Measurements from ENCODE around the gene IGF2BP2.

Gene IGF2BP2

GRCh38 chr3:185651971-185652370, 172.9 kb downstream of the IGF2BP2 start:
- TF ChIP-seq CTCF (IDR thresholded peaks at IDR 0.05; ENCODE audit: insufficient read depth, low read depth, low read length, missing control alignments): no peak
- no peak overlapping the region for H3K4me3 ChIP-seq (ENCODE audit: low read depth, low read length)
- DNase-seq (ENCODE audit: low read depth): no peak

GRCh38 chr3:185649414-185649813, 175.4 kb downstream of the IGF2BP2 start:
- DNase-seq (ENCODE audit: low read depth): no peak
- no peak for TF ChIP-seq CTCF (IDR thresholded peaks at IDR 0.05; ENCODE audit: insufficient read depth, low read depth, low read length, missing control alignments)
- H3K4me3 ChIP-seq (ENCODE audit: low read depth, low read length): no peak overlapping the region

GRCh38 chr3:185648396-185648795, 176.4 kb downstream of the IGF2BP2 start:
- no peak overlapping the region for H3K4me3 ChIP-seq (ENCODE audit: low read depth, low read length)
- no peak for DNase-seq (ENCODE audit: low read depth)
- no peak for TF ChIP-seq CTCF (IDR thresholded peaks at IDR 0.05; ENCODE audit: insufficient read depth, low read depth, low read length, missing control alignments)

- DNase-seq (ENCODE audit: low read depth): no peak
- no peak for TF ChIP-seq CTCF (IDR thresholded peaks at IDR 0.05; ENCODE audit: insufficient read depth, low read depth, low read length, missing control alignments)
- no peak overlapping the region for H3K4me3 ChIP-seq (ENCODE audit: low read depth, low read length)
Measured at GRCh38 chr3:185647880-185648210, 177.0 kb downstream of the IGF2BP2 start.

- no peak for TF ChIP-seq CTCF (IDR thresholded peaks at IDR 0.05; ENCODE audit: insufficient read depth, low read depth, low read length, missing control alignments)
- DNase-seq (ENCODE audit: low read depth): no peak
- no peak overlapping the region for H3K4me3 ChIP-seq (ENCODE audit: low read depth, low read length)
Measured at GRCh38 chr3:185647134-185647879, 177.5 kb downstream of the IGF2BP2 start.

- H3K4me3 ChIP-seq (ENCODE audit: low read depth, low read length): no peak overlapping the region
- TF ChIP-seq CTCF (IDR thresholded peaks at IDR 0.05; ENCODE audit: insufficient read depth, low read depth, low read length, missing control alignments): no peak
- no peak for DNase-seq (ENCODE audit: low read depth)
Measured at GRCh38 chr3:185646382-185647133, 178.3 kb downstream of the IGF2BP2 start.
